Astrocyte of the cerebellum (primary cell): ENCODE results near the gene RIPOR3.
A peak's percentile ranks its signal among the peaks of the same experiment; 100 is the strongest.

Experiments used
- DNase-seq: peaks from one replicate; pipeline ENCODE4 v3.0.0-alpha.2; 2011; ENCODE audit warnings: low read depth
- H3K4me3 ChIP-seq: 2 replicates; pipeline ENCODE4 v1.5.1; 2011; ENCODE audit warnings: mild to moderate bottlenecking, low read depth, low read length, moderate library complexity
- CTCF ChIP-seq: IDR thresholded peaks from 2 replicates; pipeline ENCODE4 v1.5.1; 2012; ENCODE audit warnings: low read length, low read depth, moderate library complexity, mild to moderate bottlenecking; ENCODE audit errors: missing control alignments
- in situ Hi-C: cut with HindIII; loops from 2 replicates; pipeline ENCODE4 v1.10.0; 2017; ENCODE audit warnings: low sequenced_read_pairs

Gene RIPOR3

GRCh38 chr20:50693001-50693400 is 1.7 kb upstream of the RIPOR3 start:
- DNase-seq = no peak
- in situ Hi-C loops = no loop called here
- no peak for TF ChIP-seq CTCF
- no peak overlapping the region for H3K4me3 ChIP-seq

- DNase-seq = no peak
- in situ Hi-C loops = no loop called here
- TF ChIP-seq CTCF = no peak
- H3K4me3 ChIP-seq = no peak overlapping the region
Measured at GRCh38 chr20:50692552-50692933, 1.2 kb upstream of the RIPOR3 start.

- no peak for TF ChIP-seq CTCF
- in situ Hi-C loops = no loop called here
- peak overlapping the region; percentile 40 for H3K4me3 ChIP-seq
- DNase-seq = peak; percentile 43
Measured at GRCh38 chr20:50691573-50692551, 520 bp upstream of the RIPOR3 start.

GRCh38 chr20:50689864-50690649 is 1.3 kb downstream of the RIPOR3 start:
- H3K4me3 ChIP-seq = peak overlapping the region; percentile 40
- in situ Hi-C loops = no loop called here
- no peak for TF ChIP-seq CTCF
- DNase-seq = no peak

- no peak for TF ChIP-seq CTCF
- in situ Hi-C loops = no loop called here
- no peak for DNase-seq
- H3K4me3 ChIP-seq = no peak overlapping the region
Measured at GRCh38 chr20:50688256-50688975, 2.9 kb downstream of the RIPOR3 start.

GRCh38 chr20:50686821-50687220 is 4.5 kb downstream of the RIPOR3 start:
- no peak for DNase-seq
- TF ChIP-seq CTCF = no peak
- in situ Hi-C loops = no loop called here
- H3K4me3 ChIP-seq = no peak overlapping the region
